Psoas muscle (tissue), 8 donors: ENCODE measurements around the gene PLEKHA1. TPM values are rescaled to one million over a fixed set of nuclear protein-coding genes. Genes with fewer than 3 reads are reported as not detected.
A peak's percentile ranks its signal among the peaks of the same experiment; 100 is the strongest.

Source experiments
- ATAC-seq, 4 donors: fragments of 200-7000 bp; cut with Tn5 transposase; one replicate each; pipeline ENCODE4 v1.9.1; 2020; ENCODE audit warnings: moderate library complexity in 3 of 4, mild to moderate bottlenecking in 2 of 4
- DNase-seq, 2 donors: peaks; one replicate each; pipeline ENCODE4 v3.0.0-alpha.2; 2020
- H3K27ac ChIP-seq: fragments of 200-600 bp; one replicate; pipeline ENCODE4 v1.8.0; 2022
- H3K27me3 ChIP-seq, 3 donors: fragments of 200-600 bp in 1 of 3; one replicate each; pipeline versions ENCODE4 v1.6.1 to v1.8.0; 2013 to 2022; ENCODE audit warnings: low read length in 2 of 3, mild to moderate bottlenecking in 2 of 3, moderate library complexity in 1 of 3; ENCODE audit not compliant: insufficient read depth in 3 of 3
- H3K36me3 ChIP-seq, 2 donors: fragments of 200-600 bp in 1 of 2; one replicate each; pipeline versions ENCODE4 v1.6.1 to v1.8.0; 2013 to 2022; ENCODE audit warnings: low read depth in 1 of 2, mild to moderate bottlenecking in 1 of 2, moderate library complexity in 1 of 2; ENCODE audit not compliant: insufficient read depth in 1 of 2
- H3K4me1 ChIP-seq: fragments of 200-600 bp; one replicate; pipeline ENCODE4 v1.8.0; 2022
- H3K4me3 ChIP-seq: fragments of 200-600 bp; one replicate; pipeline ENCODE4 v1.8.0; 2022; ENCODE audit warnings: mild to moderate bottlenecking
- H3K9me3 ChIP-seq: fragments of 200-600 bp; one replicate; pipeline ENCODE4 v1.8.0; 2022
- WGBS, 3 donors: extraction: QIAGEN DNeasy Blood & Tissue Kit; methylation state at CpG; one replicate each; pipeline versions ENCODE4 v1.1.6 to v1.1.7; 2013; 5-methylcytosine and 5-hydroxymethylcytosine counted together
- intact Hi-C, 2 donors: fragments of 100-400 bp; cut with DNase I; formaldehyde crosslinking; loops; one replicate each; pipeline versions ENCODE4 v1.11.0 to v1.14.2; 2022
- polyA plus RNA-seq, 3 donors: library from polyadenylated mRNA; stranded (reverse); fragments of 200-250 nt; gene quantifications; one replicate each; pipeline ENCODE4 v1.2.3, GENCODE V29; 2013
- total RNA-seq, 4 donors: library from RNA; stranded (reverse); fragmentation: NEBNext Ultra II Directional in 2 of 4; extraction: Animal tissue kit (Norgen Biotek cat#: 25700) in 2 of 4; gene quantifications; one replicate each; pipeline versions ENCODE4 v1.2.1 to v1.2.4, GENCODE V29; 2021 to 2023
- TF ChIP-seq, protein P1 (sequence below): fragments of 200-600 bp; IDR thresholded peaks from one replicate; pipeline ENCODE4 v1.8.0; 2022; ENCODE audit warnings: antibody characterized with exemption
- donor health status: healthy with polysubstance abuse.
- donor health status: DM: no; HTN: no; CAD: no; lungs with moderate emphysema.
- donor health status: Bipolar disorder and iron deficiency.
- donor health status: healthy.
- donor health status: DM: yes; HTN: yes; CAD: no.
- donor health status: DM: no; HTN: no; CAD: no.
- donor health status: DM: no; HTN: no; CAD: no.
- donor health status: DM: yes; HTN: yes; CAD: no.

PLEKHA1 gene
- total and polyA plus RNA-seq, 7 donors, result 29.5 to 75.3 (median 53.1) TPM

DNA sequence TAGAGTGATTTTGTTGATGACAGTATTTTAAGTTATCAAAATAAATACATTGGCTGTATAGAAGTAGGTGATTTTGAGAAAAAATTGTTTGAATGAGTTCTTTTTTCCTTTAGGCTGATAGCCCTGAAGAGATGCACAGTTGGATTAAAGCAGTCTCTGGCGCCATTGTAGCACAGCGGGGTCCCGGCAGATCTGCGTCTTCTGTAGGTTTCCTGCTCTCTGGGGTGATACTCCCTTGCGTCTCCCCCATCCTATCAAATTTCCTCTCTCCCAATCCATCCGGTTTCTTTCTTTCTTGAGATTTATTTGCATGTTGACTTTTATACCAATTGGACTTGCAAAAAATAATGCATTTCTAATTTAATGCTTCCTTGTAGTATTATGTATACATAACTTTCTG lies 52.3 kb downstream of the PLEKHA1 start:
- no peaks in the 10 kb centered on the region for H3K4me1 ChIP-seq
- no peak overlapping the region for H3K27ac ChIP-seq
- 90 to 91% (median 90%) methylated on average over 6 of the region's 6 CpGs for WGBS, 3 donors
- TF ChIP-seq, protein P1, sequence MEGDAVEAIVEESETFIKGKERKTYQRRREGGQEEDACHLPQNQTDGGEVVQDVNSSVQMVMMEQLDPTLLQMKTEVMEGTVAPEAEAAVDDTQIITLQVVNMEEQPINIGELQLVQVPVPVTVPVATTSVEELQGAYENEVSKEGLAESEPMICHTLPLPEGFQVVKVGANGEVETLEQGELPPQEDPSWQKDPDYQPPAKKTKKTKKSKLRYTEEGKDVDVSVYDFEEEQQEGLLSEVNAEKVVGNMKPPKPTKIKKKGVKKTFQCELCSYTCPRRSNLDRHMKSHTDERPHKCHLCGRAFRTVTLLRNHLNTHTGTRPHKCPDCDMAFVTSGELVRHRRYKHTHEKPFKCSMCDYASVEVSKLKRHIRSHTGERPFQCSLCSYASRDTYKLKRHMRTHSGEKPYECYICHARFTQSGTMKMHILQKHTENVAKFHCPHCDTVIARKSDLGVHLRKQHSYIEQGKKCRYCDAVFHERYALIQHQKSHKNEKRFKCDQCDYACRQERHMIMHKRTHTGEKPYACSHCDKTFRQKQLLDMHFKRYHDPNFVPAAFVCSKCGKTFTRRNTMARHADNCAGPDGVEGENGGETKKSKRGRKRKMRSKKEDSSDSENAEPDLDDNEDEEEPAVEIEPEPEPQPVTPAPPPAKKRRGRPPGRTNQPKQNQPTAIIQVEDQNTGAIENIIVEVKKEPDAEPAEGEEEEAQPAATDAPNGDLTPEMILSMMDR, result no peak
- intact Hi-C loops, result no loop called here
- ATAC-seq (no peak), DNase-seq (no peak)
- no peak overlapping the region for H3K4me3 ChIP-seq
- peaks cover 0 to 93% of the 10 kb centered on the region in 2 donors for H3K36me3 ChIP-seq
- H3K27me3 ChIP-seq, result no peaks in the 10 kb centered on the region
- H3K9me3 ChIP-seq, result no peaks in the 10 kb centered on the region

DNA sequence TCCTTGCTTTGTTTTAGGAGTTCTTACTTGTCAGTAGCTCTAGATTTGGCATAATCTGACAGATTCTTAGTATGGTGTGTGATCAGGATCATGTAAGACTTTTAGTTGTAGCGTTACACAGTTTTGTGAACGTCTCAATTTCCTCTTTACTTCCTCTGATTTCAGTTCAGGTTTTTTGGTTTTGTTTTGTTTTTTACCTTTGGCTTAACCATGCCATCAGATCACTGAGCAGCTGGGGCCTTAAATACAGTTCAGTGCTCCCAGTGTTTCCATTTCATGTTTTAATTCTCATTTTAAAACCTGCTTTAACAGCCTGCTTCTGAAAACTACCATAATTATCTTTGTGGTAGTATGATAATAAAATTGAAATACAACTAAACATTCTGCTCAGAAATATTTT lies 52.8 kb downstream of the PLEKHA1 start:
- no peak overlapping the region for H3K4me3 ChIP-seq
- intact Hi-C loops, result no loop called here
- no peaks in the 10 kb centered on the region for H3K27me3 ChIP-seq
- no peak overlapping the region for H3K27ac ChIP-seq
- DNase-seq (no peak), ATAC-seq (no peak)
- H3K36me3 ChIP-seq, result peaks cover 0 to 92% of the 10 kb centered on the region in 2 donors
- no peaks in the 10 kb centered on the region for H3K9me3 ChIP-seq
- H3K4me1 ChIP-seq, result no peaks in the 10 kb centered on the region
- TF ChIP-seq, protein P1, result no peak
- WGBS, 3 donors, result 73 to 78% (median 77%) methylated on average over 2 of the region's 2 CpGs

DNA sequence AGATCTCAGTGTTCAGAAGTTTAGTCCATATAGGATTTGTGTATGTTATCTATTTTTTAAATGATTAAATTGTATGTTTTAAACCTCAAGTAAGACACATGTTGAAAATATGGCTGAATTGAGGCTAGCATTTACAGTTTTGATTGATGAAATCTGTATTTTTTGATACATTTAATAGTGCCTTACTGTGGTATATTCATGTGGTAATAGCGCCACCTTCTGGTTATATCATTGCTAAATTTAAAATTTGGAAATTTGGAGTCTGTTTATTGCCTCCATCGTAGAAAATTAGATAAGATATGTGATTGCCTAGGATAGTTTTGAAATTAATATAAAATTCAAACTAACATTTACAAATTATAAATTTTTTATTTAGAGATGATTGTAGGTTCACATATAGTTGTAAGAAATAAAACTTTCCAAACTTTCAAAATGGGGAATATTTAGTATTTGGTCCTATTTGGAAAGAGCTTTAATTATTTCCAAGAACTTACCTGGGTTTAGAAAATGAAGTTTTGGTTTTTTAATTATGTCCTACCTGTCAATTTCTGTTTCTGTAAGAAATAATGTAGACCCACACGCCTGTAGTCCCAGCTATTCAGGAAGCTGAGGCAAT lies 60.8 kb downstream of the PLEKHA1 start:
- no peak for DNase-seq
- intact Hi-C loops, result loop anchor here (1.0 to 10.0 kb wide), 4 partner anchors 93 to 156 kb away; partner anchors contain the start of gene DMBT1 (in 1 of the 2)
- H3K27ac ChIP-seq, result no peak overlapping the region
- no peaks in the 10 kb centered on the region for H3K9me3 ChIP-seq
- WGBS, 3 donors, result 33 to 36% (median 33%) methylated on average over 3 of the region's 3 CpGs
- peaks cover 2 to 40% of the 10 kb centered on the region in 2 donors for H3K36me3 ChIP-seq
- H3K4me3 ChIP-seq, result no peak overlapping the region
- no peaks in the 10 kb centered on the region for H3K27me3 ChIP-seq
- H3K4me1 ChIP-seq, result no peaks in the 10 kb centered on the region
- TF ChIP-seq, protein P1, result peak; percentile 76
- peak in 2 of 4 donors; percentile 53 to 75 for ATAC-seq

DNA sequence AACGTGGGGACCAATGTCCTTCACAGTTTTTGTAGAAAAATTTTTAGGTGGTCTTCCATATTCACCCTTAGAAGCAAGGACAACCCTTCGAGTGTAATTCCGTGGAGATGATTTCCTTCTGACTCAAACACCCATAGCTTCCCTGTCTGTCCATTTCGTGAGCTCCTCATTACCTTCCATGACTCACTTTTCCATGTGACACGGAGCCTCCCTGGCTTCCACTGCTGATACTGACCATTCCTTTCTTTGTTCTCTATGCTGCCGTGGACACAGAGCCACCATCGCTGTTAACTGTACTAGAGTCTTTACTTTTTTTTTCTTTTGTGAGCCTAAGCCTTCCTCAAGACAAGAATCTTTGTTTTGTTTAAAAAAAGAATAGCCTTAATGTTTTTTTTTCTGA lies 67.5 kb downstream of the PLEKHA1 start:
- 73 to 85% (median 80%) methylated on average over 7 of the region's 7 CpGs for WGBS, 3 donors
- H3K4me3 ChIP-seq, result no peak overlapping the region
- DNase-seq (no peak), ATAC-seq (peak; percentile 68 to 74 (median 72))
- H3K36me3 ChIP-seq, result peaks cover 0 to 3% of the 10 kb centered on the region in 2 donors
- H3K27me3 ChIP-seq, result no peaks in the 10 kb centered on the region
- TF ChIP-seq, protein P1, result no peak
- H3K9me3 ChIP-seq, result no peaks in the 10 kb centered on the region
- H3K4me1 ChIP-seq, result peaks cover 3% of the 10 kb centered on the region
- no peak overlapping the region for H3K27ac ChIP-seq
- intact Hi-C loops, result no loop called here

DNA sequence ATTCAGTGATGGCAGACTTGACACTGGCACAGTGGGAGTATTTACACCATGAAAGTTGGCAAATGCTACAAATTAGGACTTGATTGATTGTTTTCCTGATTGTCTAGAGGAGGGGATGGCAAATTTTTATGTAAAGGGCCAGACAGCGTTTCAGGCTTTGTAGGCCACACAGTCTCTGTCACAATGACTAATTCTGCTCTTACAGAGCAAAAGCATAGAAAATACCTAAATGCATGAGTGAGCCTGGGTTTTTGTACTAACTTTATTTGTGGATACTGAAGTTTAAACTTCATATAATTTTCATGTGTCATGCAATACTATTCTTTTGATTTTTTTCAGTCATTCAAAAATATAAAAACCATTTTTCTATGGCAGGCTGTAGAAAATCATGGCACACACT lies 71.0 kb downstream of the PLEKHA1 start:
- H3K27me3 ChIP-seq, result no peaks in the 10 kb centered on the region
- peaks cover 30% of the 10 kb centered on the region for H3K4me1 ChIP-seq
- intact Hi-C loops, result no loop called here
- TF ChIP-seq, protein P1, result no peak
- H3K4me3 ChIP-seq, result no peak overlapping the region
- no peak overlapping the region for H3K27ac ChIP-seq
- H3K36me3 ChIP-seq, result no peaks in the 10 kb centered on the region
- DNase-seq (no peak), ATAC-seq (no peak)
- H3K9me3 ChIP-seq, result no peaks in the 10 kb centered on the region
- WGBS, 3 donors, result 87 to 97% (median 92%) methylated on average over 1 of the region's 1 CpG
